GM12873 (cell line): ENCODE data around the gene CCDC157.

Experiments used
- CTCF ChIP-seq: IDR thresholded peaks from 2 replicates; pipeline ENCODE4 v1.5.1; 2012; ENCODE audit warnings: low read depth, mild to moderate bottlenecking, moderate library complexity, low read length, control low read depth; ENCODE audit not compliant: insufficient read depth; ENCODE audit errors: missing control alignments

Gene CCDC157

GRCh38 chr22:30348809-30349208 is 8.0 kb upstream of the CCDC157 start:
- no peak for TF ChIP-seq CTCF

GRCh38 chr22:30351226-30351625 is 5.6 kb upstream of the CCDC157 start:
- no peak for TF ChIP-seq CTCF

DNA sequence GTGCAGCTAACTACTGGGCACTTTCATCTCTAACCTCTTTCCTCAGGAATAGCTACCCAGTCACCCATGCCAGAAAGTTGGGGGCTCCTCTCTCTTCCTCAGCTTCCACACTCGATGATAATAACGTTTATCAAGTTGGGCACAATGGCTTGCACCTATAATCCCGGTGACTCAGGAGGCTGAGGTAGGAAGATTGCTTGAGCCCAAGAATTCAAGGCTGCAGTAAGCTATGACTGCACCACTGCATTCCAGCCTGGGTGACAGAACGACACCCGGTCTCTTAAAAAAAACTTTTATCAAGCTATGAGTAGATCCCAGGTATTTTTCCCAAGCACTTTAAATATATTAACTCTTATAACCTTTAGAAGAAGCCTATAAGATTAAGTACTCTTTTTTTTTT is 2.2 kb upstream of the CCDC157 start:
- no peak for TF ChIP-seq CTCF

GRCh38 chr22:30357236-30357570 is 396 bp downstream of the CCDC157 start:
- no peak for TF ChIP-seq CTCF

- no peak for TF ChIP-seq CTCF
These were observed 926 bp downstream of the CCDC157 start for GRCh38 chr22:30357650-30358215.

DNA sequence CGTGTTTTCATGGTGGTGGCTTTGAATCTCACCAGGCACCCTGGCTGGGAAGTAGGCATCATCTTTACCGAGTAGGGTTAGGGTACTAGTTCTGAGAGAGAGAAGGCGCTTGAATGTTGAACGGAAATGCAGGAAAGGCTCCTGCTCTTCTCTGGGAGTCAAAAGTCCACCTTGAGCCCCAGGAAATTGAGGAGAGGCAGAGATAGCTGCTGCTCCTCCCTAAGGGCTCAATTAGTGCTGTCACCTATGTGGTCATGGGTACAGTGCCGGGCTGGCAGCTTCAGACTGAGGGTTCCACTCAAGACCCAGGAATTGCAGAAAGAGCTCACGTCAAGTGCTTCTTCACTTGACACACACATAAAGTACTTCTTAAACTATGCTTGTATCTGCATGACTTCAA is 1.7 kb downstream of the CCDC157 start:
- no peak for TF ChIP-seq CTCF

- no peak for TF ChIP-seq CTCF
These were observed 5.3 kb downstream of the CCDC157 start for GRCh38 chr22:30361916-30362650.
